Gastroesophageal sphincter (tissue), 4 donors: ENCODE data around the gene STAM. TPM values are rescaled to one million over a fixed set of nuclear protein-coding genes. Genes with fewer than 3 reads are reported as not detected.

Source experiments
- ATAC-seq: fragments of 150-250 bp; one replicate; pipeline ENCODE4 v1.9.1; 2016; ENCODE audit warnings: mild to moderate bottlenecking, moderate library complexity
- H3K27ac ChIP-seq, 4 donors: fragments of 200-600 bp; sonication (generic) in 3 of 4; 1 replicate in 3 of 4; 2 replicates in 1 of 4; pipeline ENCODE4 v1.5.1; 2016 to 2019
- H3K27me3 ChIP-seq: fragments of 200-600 bp; sonication (generic); one replicate; pipeline ENCODE4 v1.5.1; 2019
- H3K36me3 ChIP-seq, 2 donors: fragments of 200-600 bp; sonication (generic); one replicate each; pipeline ENCODE4 v1.5.1; 2019; ENCODE audit warnings: control low read depth in 1 of 2
- H3K4me1 ChIP-seq, 3 donors: fragments of 200-600 bp; sonication (generic); 1 replicate in 2 of 3; 2 replicates in 1 of 3; pipeline ENCODE4 v1.5.1; 2016 to 2019; ENCODE audit warnings: control low read depth in 2 of 3
- H3K4me3 ChIP-seq, 2 donors: fragments of 200-600 bp; sonication (generic); one replicate each; pipeline ENCODE4 v1.5.1; 2019; ENCODE audit warnings: mild to moderate bottlenecking in 1 of 2, moderate library complexity in 1 of 2
- H3K9me3 ChIP-seq, 3 donors: fragments of 200-600 bp; sonication (generic); one replicate each; pipeline ENCODE4 v1.5.1; 2017 to 2019; ENCODE audit warnings: control low read depth in 2 of 3
- EP300 ChIP-seq: sonication (generic); formaldehyde crosslinking; IDR thresholded peaks from one replicate; pipeline ENCODE4 v1.6.1; 2017; ENCODE audit warnings: antibody characterized with exemption, mild to moderate bottlenecking
- POLR2A ChIP-seq, 2 donors: fragments of 450-650 bp; IDR thresholded peaks; one replicate each; pipeline ENCODE4 v1.6.1; 2017; ENCODE audit warnings: antibody characterized with exemption in 2 of 2, mild to moderate bottlenecking in 2 of 2, moderate library complexity in 1 of 2
- POLR2AphosphoS5 ChIP-seq: sonication (generic); formaldehyde crosslinking; IDR thresholded peaks from one replicate; pipeline ENCODE4 v1.6.1; 2017; ENCODE audit warnings: antibody characterized with exemption
- WGBS, 2 donors: methylation state at CpG; one replicate each; pipeline ENCODE4 v1.1.5; 2018; ENCODE audit warnings: low coverage in 1 of 2; 5-methylcytosine and 5-hydroxymethylcytosine counted together
- total RNA-seq, 4 donors: library from RNA; depleted of rRNA; stranded (reverse); fragments of >200 nt; gene quantifications; one replicate each; pipeline ENCODE4 v1.1.0, GENCODE V29; 2016
- TF ChIP-seq, protein P1 (sequence below), 4 experiments: fragments of 200-600 bp in 2 of 4; fragments of 450-650 bp in 2 of 4; sonication (generic) in 1 of 4; IDR thresholded peaks; one replicate each; pipeline ENCODE4 v1.5.1; 2017 to 2019; ENCODE audit warnings: antibody characterized with exemption in 4 of 4, mild to moderate bottlenecking in 2 of 4, moderate library complexity in 2 of 4

Gene STAM
- total RNA-seq, 4 donors from 2014 or later, result 14.9 to 192 (median 19.2) TPM

DNA sequence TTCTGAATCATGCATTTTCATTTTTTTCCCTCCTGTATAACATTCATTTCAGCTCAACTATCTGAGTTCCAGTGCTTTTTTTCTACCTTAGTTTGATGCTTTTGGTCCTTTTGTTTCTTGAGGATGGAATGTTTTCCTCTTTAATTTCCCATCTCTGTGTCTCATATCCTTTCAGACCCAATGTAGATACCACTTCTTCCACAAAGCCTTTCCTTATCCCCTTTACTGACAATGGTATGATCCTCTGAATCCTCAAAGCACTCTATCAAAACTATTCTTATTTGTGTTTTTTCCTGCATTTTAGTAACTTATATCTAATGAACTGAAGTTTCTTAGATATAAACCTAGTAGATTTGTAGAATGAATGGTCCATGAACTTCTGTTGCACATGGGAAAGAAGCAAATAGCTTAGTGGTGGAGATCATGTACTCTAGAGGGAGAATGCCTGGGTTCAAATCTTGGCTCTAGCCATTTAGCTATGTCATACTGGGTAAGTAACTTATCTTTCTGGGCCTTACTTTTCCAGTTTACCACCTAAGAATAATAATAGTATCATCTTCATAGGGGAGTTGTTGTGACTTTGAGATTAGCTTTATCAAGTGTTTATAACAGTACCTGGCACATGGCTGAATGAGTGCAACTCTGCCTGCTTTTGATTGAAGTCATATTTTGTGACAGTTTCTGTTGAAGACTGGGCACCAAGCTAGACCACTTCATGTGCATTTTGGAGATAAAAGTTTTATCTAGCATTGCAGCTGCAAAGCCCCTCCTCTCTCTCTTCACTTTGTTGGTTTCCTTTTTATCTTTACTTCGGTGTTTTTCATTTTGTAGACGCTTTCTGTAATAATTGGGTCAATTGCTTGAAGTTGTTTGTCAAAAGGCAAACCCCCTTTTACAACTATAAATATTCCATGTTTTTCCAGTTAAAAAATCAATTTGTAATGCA is 18.5 kb downstream of the STAM start:
- H3K9me3 ChIP-seq, result no peaks in the 10 kb centered on the region
- no peak for TF ChIP-seq POLR2AphosphoS5
- no peak for TF ChIP-seq POLR2A (IDR thresholded peaks at IDR 0.05)
- no peak for TF ChIP-seq EP300
- TF ChIP-seq, protein P1, sequence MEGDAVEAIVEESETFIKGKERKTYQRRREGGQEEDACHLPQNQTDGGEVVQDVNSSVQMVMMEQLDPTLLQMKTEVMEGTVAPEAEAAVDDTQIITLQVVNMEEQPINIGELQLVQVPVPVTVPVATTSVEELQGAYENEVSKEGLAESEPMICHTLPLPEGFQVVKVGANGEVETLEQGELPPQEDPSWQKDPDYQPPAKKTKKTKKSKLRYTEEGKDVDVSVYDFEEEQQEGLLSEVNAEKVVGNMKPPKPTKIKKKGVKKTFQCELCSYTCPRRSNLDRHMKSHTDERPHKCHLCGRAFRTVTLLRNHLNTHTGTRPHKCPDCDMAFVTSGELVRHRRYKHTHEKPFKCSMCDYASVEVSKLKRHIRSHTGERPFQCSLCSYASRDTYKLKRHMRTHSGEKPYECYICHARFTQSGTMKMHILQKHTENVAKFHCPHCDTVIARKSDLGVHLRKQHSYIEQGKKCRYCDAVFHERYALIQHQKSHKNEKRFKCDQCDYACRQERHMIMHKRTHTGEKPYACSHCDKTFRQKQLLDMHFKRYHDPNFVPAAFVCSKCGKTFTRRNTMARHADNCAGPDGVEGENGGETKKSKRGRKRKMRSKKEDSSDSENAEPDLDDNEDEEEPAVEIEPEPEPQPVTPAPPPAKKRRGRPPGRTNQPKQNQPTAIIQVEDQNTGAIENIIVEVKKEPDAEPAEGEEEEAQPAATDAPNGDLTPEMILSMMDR (IDR thresholded peaks at IDR 0.05), result no peak
- WGBS, 2 donors, result 77 to 89% methylated on average over 2 of the region's 2 CpGs
- no peak overlapping the region for H3K4me3 ChIP-seq
- H3K36me3 ChIP-seq, result no peaks in the 10 kb centered on the region
- peaks cover 0 to 14% (median 0%) of the 10 kb centered on the region in 3 donors for H3K4me1 ChIP-seq
- no peak overlapping the region for H3K27ac ChIP-seq
- no peaks in the 10 kb centered on the region for H3K27me3 ChIP-seq
- no peak for ATAC-seq

DNA sequence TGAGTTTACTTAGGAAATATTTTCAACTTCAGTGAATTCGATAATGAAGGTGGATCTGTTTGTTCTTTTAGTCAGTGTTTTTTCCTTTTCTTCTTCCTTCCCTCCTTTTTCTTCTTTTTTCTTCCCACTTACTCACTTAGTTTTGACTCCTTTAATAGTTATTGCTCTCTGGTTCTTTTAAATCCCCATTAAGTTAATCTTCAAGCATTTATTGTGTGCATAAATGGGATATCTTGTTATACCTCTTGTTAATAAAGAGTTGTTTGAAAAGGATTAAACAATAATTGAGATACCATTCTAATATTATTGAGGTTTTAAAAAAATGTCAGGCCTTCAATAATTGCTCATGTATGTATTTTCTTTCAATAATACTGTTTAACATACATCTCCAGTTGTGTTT is 19.5 kb downstream of the STAM start:
- Histone ChIP-seq H3K27me3 (no peaks in the 10 kb centered on the region), H3K4me1 (peaks cover 0 to 19% (median 0%) of the 10 kb centered on the region in 3 donors), H3K4me3 (no peak overlapping the region), H3K36me3 (no peaks in the 10 kb centered on the region), H3K27ac (no peak overlapping the region), H3K9me3 (no peaks in the 10 kb centered on the region)
- no peak for TF ChIP-seq EP300
- no peak for TF ChIP-seq POLR2AphosphoS5
- TF ChIP-seq, protein P1 (IDR thresholded peaks at IDR 0.05), result no peak
- TF ChIP-seq POLR2A (IDR thresholded peaks at IDR 0.05), result no peak
- no peak for ATAC-seq
- 67% methylated on average over 1 of the region's 1 CpG for WGBS, 2 donors

DNA sequence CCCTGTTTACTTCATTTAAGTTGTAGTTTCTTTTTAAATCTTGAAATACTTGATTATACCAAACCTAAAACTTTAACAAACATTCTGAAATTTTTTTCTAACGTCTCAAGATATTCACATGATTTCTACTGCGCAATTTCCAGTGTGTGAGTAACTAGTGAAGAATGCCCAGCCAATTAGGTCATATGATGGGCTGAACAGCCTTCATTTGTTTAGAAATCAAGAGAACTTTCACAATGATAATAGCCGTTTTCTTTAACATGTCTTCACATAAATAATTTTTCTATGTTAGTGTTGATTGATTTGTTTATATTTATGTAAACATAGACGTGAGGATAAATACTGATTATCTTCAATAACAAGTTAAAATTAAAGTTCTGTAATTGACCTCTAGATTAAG is 21.8 kb downstream of the STAM start:
- no peaks in the 10 kb centered on the region for H3K36me3 ChIP-seq
- ATAC-seq, result peak; percentile 87
- peak overlapping the region; percentile 39 to 71 (median 60) for H3K27ac ChIP-seq
- H3K4me1 ChIP-seq, result peaks cover 0 to 24% (median 0%) of the 10 kb centered on the region in 3 donors
- H3K4me3 ChIP-seq, result no peak overlapping the region
- TF ChIP-seq EP300, result no peak
- TF ChIP-seq, protein P1 (IDR thresholded peaks at IDR 0.05), result no peak
- peak; percentile 45 for TF ChIP-seq POLR2AphosphoS5
- H3K27me3 ChIP-seq, result no peaks in the 10 kb centered on the region
- no peaks in the 10 kb centered on the region for H3K9me3 ChIP-seq
- 16 to 44% methylated on average over 4 of the region's 4 CpGs for WGBS, 2 donors

DNA sequence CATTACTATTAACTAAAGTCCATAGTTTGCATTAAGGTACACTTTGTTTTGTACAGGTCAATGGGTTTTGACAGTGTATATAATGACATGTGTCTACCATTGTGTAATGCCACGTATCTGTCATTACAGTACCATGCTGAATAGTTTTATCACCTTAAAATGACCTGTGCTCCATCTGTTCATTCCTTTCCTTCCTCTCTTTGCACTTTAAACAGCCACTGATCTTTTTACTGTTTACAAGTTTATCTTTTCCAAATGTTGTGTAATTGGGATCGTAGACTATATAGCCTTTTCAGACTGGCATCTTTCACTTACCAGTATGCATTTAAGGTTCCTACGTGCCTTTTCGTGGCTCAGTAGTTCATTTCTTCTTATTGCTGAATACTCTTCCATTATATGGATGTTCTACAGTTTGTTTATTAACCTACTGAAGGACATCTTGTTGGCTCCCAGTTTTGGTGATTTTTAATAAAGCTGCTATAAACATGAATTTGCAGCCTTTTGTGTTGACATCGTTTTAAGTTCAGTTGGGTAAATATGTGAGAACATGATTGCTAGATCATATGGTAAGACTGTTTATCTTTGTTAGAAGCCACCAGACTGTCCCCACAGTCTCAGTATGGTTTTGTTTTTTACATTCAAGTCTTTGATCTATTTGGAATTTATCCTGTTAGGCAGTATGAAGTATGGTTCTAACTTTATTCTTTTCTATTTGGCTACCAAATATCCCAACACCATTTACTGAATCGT is 24.7 kb downstream of the STAM start:
- Histone ChIP-seq H3K9me3 (no peaks in the 10 kb centered on the region), H3K27ac (no peak overlapping the region), H3K4me1 (peaks cover 0 to 23% (median 0%) of the 10 kb centered on the region in 3 donors), H3K4me3 (no peak overlapping the region), H3K36me3 (no peaks in the 10 kb centered on the region), H3K27me3 (no peaks in the 10 kb centered on the region)
- 85 to 93% methylated on average over 5 to 6 of the region's 6 CpGs for WGBS, 2 donors
- no peak for TF ChIP-seq EP300
- TF ChIP-seq, protein P1 (IDR thresholded peaks at IDR 0.05), result no peak
- no peak for TF ChIP-seq POLR2A (IDR thresholded peaks at IDR 0.05)
- TF ChIP-seq POLR2AphosphoS5, result no peak
- ATAC-seq, result no peak
